IPS-18c (cell line): ENCODE results near the gene FGF11.

Experiments used
- H3K4me3 ChIP-seq: 2 replicates; pipeline ENCODE4 v1.7.0; 2013; ENCODE audit warnings: low read depth, mild to moderate bottlenecking, low read length, moderate library complexity; ENCODE audit not compliant: insufficient read depth
- H3K9me3 ChIP-seq: one replicate; pipeline ENCODE4 v1.6.1; 2013; ENCODE audit warnings: mild to moderate bottlenecking, low read length, moderate library complexity; ENCODE audit not compliant: control insufficient read depth, insufficient read depth

FGF11 gene

DNA sequence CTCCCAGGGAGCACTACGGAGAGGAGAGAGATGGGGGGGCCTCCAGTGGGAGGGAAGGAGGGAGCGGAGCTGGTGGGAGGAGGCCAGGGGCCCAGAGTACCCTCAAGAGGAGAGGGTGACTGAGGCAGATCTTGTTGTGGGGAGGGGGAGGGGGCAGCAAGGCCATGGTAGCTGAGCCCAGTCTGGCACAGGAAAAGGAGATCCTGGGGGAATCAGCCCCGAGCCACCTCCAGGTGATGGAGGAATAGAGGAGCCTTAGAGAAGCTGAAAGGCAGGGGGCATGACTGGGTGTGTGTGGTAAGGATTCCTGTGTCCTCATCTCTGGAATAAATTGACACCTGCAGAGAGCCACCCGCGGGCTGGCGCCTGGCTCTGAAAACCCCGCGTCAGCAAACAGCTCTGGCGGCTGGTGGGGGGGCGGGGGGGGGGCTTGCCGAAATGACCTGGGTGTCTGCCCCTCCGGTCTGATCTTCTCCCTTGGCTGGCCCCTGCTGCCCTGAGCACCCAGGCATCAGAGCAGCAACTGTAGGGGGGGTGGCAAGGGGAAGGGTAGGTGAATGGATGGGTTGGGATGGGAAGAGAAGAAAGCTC, 33.0 kb upstream of the FGF11 start:
- no peaks in the 10 kb centered on the region for H3K9me3 ChIP-seq
- H3K4me3 ChIP-seq, result peak overlapping the region; percentile 81

DNA sequence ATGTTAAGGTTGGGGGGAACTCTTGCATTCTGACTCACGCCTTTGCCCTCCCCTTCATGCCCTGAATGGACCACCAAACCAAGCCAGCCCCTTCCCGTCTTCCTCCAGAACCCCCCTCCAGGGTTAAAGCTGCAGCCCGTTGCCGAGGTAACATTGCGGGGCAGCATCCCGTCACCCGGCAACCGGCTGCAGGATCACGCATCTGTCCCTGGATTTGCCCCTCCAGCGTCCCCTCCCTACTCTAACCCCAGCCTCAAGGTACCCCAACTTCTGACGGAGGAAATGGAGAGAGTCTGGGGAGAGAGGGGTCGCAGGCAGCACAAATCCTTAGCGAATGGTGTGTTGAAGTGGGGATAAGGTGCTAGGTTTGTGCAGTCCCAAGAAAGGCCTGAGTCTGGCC, 32.2 kb upstream of the FGF11 start:
- no peaks in the 10 kb centered on the region for H3K9me3 ChIP-seq
- H3K4me3 ChIP-seq, result no peak overlapping the region; the same call in 1 of the 2 replicates

GRCh38 chr17:7407485-7408251, 31.6 kb upstream of the FGF11 start, which contains the start of gene NLGN2:
Gene NLGN2 (plus strand): TSS chr17:7407845. CDS start chr17:7408256, 411 bp downstream.
- Histone ChIP-seq H3K9me3 (no peaks in the 10 kb centered on the region), H3K4me3 (peak within 1 kb of the TSS; percentile 20; the same call in 1 of the 2 replicates)

DNA sequence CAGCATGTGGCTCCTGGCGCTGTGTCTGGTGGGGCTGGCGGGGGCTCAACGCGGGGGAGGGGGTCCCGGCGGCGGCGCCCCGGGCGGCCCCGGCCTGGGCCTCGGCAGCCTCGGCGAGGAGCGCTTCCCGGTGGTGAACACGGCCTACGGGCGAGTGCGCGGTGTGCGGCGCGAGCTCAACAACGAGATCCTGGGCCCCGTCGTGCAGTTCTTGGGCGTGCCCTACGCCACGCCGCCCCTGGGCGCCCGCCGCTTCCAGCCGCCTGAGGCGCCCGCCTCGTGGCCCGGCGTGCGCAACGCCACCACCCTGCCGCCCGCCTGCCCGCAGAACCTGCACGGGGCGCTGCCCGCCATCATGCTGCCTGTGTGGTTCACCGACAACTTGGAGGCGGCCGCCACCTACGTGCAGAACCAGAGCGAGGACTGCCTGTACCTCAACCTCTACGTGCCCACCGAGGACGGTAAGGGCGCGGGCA, 31.0 kb upstream of the FGF11 start:
- Histone ChIP-seq H3K4me3 (peak overlapping the region; percentile 20; the same call in 1 of the 2 replicates), H3K9me3 (no peaks in the 10 kb centered on the region)

GRCh38 chr17:7408863-7409262, 30.4 kb upstream of the FGF11 start:
- no peaks in the 10 kb centered on the region for H3K9me3 ChIP-seq

GRCh38 chr17:7409716-7410115, 29.6 kb upstream of the FGF11 start:
- Histone ChIP-seq H3K4me3 (no peak overlapping the region), H3K9me3 (no peaks in the 10 kb centered on the region)

More at GRCh38 chr17:7408863-7409262, 30.4 kb upstream of the FGF11 start:
- H3K4me3 ChIP-seq, result 0 out of 2 replicates have a peak overlapping the region, but pooled peaks have one; percentile 20

DNA sequence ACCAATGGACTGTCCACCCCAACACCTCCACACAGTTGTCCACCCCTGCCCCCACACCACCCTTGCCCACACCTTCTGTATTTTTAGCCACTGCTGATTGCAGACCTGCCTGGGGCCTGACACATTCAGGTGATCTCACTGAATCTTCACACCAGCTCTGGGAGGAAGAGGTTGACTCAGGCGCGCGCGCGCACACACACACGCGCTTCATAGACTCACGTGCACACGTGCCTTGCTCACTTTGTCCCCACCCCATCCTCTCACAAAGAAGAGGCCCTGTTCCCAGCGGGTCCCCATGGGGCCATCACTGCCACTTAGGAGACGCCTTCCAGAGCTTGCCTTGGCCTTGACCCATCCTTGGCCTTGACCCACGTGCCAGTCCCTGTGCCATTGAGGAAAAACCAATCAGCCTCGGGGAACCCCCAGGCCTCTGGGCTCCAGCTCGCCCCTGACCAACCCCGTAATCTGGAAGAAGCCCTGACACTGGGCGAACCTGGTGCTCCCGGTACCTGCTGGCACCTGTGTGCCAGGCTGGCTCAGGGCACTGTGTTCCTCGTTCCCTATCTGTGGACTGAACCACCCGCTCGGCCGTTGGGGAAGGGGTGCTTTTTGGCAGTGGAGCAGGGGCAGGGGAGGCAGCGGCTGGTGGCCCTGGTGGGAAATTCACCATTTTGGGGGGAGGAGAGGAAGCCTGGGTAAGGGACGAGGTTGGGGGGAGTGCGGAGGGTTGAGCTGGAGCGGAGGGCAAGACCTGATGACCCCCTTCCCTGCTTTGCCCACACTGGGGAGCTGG, 28.5 kb upstream of the FGF11 start:
- H3K4me3 ChIP-seq, result no peak overlapping the region
- H3K9me3 ChIP-seq, result no peaks in the 10 kb centered on the region

DNA sequence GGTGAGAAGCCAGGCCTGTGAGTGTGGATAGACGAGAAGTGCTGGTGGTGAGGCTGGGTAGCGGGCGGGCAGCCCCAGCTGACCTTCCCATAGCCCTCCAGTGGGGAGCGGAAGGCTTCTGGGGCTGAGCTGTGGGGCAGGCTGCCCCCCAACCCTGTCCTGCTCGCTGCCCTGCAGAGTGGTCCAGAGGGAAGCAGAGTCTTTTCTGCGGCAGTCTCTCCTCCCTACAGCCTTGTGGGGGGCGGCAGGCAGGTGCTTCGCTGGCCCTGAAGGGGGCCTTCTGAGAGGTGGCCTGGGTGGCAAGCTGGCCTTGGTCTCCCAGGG, 27.9 kb upstream of the FGF11 start:
- Histone ChIP-seq H3K9me3 (no peaks in the 10 kb centered on the region), H3K4me3 (no peak overlapping the region)

- H3K4me3 ChIP-seq, result no peak overlapping the region
- no peaks in the 10 kb centered on the region for H3K9me3 ChIP-seq
Observed at GRCh38 chr17:7413346-7413985, 25.8 kb upstream of the FGF11 start.

DNA sequence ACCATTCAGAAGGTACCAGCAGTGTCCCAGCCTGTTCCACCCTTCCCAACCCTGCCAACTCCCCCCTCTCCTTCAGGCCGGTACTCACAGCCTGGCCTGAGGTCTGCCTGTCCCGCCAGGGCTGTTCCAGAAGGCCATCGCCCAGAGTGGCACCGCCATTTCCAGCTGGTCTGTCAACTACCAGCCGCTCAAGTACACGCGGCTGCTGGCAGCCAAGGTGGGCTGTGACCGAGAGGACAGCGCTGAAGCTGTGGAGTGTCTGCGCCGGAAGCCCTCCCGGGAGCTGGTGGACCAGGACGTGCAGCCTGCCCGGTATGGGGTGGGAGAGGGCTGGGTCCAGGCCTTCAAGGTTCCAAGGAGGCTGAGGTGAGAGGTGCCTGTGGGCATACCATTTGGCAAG, 24.5 kb upstream of the FGF11 start:
- no peaks in the 10 kb centered on the region for H3K9me3 ChIP-seq
- H3K4me3 ChIP-seq, result no peak overlapping the region

- Histone ChIP-seq H3K9me3 (no peaks in the 10 kb centered on the region), H3K4me3 (no peak overlapping the region)
Observed at GRCh38 chr17:7415784-7416183, 23.5 kb upstream of the FGF11 start.

DNA sequence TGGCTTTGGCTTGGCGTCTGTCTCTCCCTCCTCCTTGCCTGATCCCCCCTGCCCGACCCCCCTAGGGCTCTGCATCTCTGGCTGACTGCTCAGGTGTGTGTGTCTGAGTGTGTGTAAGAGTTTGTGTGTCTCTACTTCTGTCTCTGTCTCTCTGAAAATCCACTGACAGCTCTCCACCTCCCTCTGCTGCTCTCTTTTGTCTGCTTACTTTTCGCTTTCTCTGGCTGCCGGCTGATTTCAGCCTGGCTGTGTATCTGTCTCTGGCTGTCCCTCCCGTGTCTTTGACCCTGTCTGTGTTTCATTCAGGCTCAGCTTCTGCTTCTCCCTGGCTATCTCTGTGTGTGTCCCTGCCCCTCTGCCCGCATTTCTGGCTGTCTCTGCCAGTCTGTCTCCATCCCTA, 23.0 kb upstream of the FGF11 start:
- no peak overlapping the region for H3K4me3 ChIP-seq
- no peaks in the 10 kb centered on the region for H3K9me3 ChIP-seq

DNA sequence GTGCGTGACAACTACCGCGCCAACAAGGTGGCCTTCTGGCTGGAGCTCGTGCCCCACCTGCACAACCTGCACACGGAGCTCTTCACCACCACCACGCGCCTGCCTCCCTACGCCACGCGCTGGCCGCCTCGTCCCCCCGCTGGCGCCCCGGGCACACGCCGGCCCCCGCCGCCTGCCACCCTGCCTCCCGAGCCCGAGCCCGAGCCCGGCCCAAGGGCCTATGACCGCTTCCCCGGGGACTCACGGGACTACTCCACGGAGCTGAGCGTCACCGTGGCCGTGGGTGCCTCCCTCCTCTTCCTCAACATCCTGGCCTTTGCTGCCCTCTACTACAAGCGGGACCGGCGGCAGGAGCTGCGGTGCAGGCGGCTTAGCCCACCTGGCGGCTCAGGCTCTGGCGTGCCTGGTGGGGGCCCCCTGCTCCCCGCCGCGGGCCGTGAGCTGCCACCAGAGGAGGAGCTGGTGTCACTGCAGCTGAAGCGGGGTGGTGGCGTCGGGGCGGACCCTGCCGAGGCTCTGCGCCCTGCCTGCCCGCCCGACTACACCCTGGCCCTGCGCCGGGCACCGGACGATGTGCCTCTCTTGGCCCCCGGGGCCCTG, 22.2 kb upstream of the FGF11 start:
- no peak overlapping the region for H3K4me3 ChIP-seq
- H3K9me3 ChIP-seq, result no peaks in the 10 kb centered on the region

- no peaks in the 10 kb centered on the region for H3K9me3 ChIP-seq
- no peak overlapping the region; the same call in 1 of the 2 replicates for H3K4me3 ChIP-seq
Observed at GRCh38 chr17:7418472-7419152, 20.7 kb upstream of the FGF11 start.

DNA sequence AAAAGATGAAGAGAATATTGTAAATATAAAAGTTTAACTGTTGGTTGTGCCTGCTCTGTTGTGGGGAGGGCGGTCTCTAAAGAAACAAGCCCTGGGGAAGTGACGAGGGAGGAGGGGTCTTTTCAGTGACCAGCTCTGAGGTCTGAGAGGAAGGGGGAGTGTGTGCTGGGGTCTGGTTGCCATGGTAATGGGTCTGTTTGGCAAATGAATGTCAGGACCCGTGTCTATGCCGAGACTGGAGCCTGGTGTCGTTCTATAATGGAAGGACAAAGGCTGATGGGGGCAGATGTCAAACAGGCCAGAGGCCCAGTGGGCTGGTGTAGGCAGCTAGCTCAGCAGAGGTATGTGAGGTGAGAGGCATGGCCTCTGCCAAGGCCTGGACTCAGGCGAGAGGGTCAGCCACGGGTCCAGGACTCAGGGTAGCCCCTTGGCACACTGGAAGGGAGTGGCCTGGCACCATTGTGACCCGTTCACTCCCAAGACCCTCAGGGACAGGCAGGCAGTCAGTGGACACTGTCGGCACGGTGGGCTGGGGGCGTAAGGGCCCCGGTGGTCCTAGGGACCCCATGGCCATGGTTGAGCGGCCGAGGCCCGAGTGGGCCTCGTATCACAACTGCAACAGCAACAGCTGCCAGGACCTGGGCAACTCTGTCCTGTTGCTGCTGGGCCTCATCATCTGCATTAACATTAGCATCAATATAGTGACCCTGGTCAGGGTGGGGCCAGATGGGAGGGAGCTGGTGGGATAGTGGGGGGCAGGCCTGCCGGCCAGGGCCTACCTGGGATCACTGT, 19.3 kb upstream of the FGF11 start, which contains the start of gene SPEM1:
Gene SPEM1 (plus strand): TSS at position 506 of the 792 bp plus-strand sequence. CDS start 61 bp downstream, at position 567.
- no peaks in the 10 kb centered on the region for H3K9me3 ChIP-seq
- no peak within 1 kb of the TSS for H3K4me3 ChIP-seq

DNA sequence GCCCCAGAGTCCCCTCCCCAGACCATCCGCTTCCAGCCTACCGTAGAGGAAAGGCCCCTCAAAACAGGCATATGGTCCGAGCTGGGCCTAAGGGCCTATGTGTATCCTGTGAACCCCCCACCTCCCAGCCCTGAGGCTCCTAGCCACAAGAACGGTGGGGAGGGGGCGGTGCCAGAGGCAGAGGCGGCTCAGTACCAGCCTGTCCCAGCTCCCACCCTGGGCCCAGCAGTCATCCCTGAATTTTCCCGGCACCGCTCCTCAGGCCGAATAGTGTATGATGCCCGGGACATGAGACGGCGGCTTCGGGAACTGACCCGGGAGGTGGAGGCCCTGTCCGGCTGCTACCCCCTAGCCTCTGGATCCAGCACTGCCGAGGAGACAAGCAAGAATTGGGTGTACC, 18.1 kb upstream of the FGF11 start:
- no peaks in the 10 kb centered on the region for H3K9me3 ChIP-seq
- no peak overlapping the region for H3K4me3 ChIP-seq
